DOHH2 (cell line): ENCODE measurements around the gene KRTAP12-4.

Source experiments
- H3F3A ChIP-seq: fragments of 200-600 bp; sonication (generic), shearing (Covaris generic); 2 replicates; pipeline ENCODE4 v1.6.0; 2016; ENCODE audit warnings: antibody characterized with exemption, mild to moderate bottlenecking; ENCODE audit not compliant: control insufficient read depth, insufficient read depth
- H3K27ac ChIP-seq: fragments of 200-600 bp; sonication (generic); 2 replicates; pipeline ENCODE4 v1.5.1; 2014; ENCODE audit warnings: low read depth, mild to moderate bottlenecking, low read length, moderate library complexity
- H3K27me3 ChIP-seq: fragments of 200-600 bp; sonication (generic); 2 replicates; pipeline ENCODE4 v1.6.1; 2014; ENCODE audit warnings: mild to moderate bottlenecking, low read length, mixed read lengths; ENCODE audit not compliant: control insufficient read depth
- H3K36me3 ChIP-seq: fragments of 200-600 bp; sonication (generic); 2 replicates; pipeline ENCODE4 v1.6.1; 2014; ENCODE audit warnings: mild to moderate bottlenecking, low read length, moderate library complexity, mixed read lengths; ENCODE audit not compliant: control insufficient read depth
- H3K4me1 ChIP-seq: fragments of 200-600 bp; sonication (generic); 2 replicates; pipeline ENCODE4 v1.6.1; 2014; ENCODE audit warnings: mild to moderate bottlenecking, low read length, mixed read lengths; ENCODE audit not compliant: control insufficient read depth
- H3K4me2 ChIP-seq: fragments of 200-600 bp; sonication (generic); 2 replicates; pipeline ENCODE4 v1.6.0; 2014; ENCODE audit warnings: mild to moderate bottlenecking, low read length, moderate library complexity
- H3K4me3 ChIP-seq: fragments of 200-600 bp; sonication (generic); 2 replicates; pipeline ENCODE4 v1.5.1; 2014; ENCODE audit warnings: mild to moderate bottlenecking, low read length, mixed read lengths
- H3K79me2 ChIP-seq: fragments of 200-600 bp; sonication (generic); 2 replicates; pipeline ENCODE4 v1.6.1; 2014; ENCODE audit warnings: mild to moderate bottlenecking, low read length, mixed read lengths; ENCODE audit not compliant: control insufficient read depth
- H3K9me2 ChIP-seq: fragments of 200-600 bp; sonication (generic); replicated peaks from 2 replicates; pipeline ENCODE4 v1.6.1; 2014; ENCODE audit warnings: mild to moderate bottlenecking, low read length, mixed read lengths; ENCODE audit not compliant: control insufficient read depth
- H3K9me3 ChIP-seq: fragments of 200-600 bp; sonication (generic); 2 replicates; pipeline ENCODE4 v1.6.1; 2014; ENCODE audit warnings: antibody characterized with exemption, low read length, mixed read lengths; ENCODE audit not compliant: control insufficient read depth, insufficient read depth
- H4K20me1 ChIP-seq: fragments of 200-600 bp; sonication (generic); 2 replicates; pipeline ENCODE4 v1.6.0; 2014; ENCODE audit warnings: low read depth, mild to moderate bottlenecking, antibody characterized with exemption, low read length, moderate library complexity; ENCODE audit not compliant: control insufficient read depth, insufficient read depth
- EZH2phosphoT487 ChIP-seq: fragments of 200-600 bp; sonication (generic); IDR thresholded peaks from 2 replicates; pipeline ENCODE4 v1.6.1; 2017; ENCODE audit warnings: borderline replicate concordance, mild to moderate bottlenecking, antibody characterized with exemption, low read length, moderate library complexity, mixed read lengths
- TF ChIP-seq, protein P1 (sequence below): fragments of 200-600 bp; sonication (generic); IDR thresholded peaks from one replicate; pipeline ENCODE4 v1.5.1; 2014; ENCODE audit warnings: antibody characterized with exemption, mild to moderate bottlenecking, low read depth, low read length; ENCODE audit not compliant: poor library complexity, severe bottlenecking

KRTAP12-4 gene

DNA sequence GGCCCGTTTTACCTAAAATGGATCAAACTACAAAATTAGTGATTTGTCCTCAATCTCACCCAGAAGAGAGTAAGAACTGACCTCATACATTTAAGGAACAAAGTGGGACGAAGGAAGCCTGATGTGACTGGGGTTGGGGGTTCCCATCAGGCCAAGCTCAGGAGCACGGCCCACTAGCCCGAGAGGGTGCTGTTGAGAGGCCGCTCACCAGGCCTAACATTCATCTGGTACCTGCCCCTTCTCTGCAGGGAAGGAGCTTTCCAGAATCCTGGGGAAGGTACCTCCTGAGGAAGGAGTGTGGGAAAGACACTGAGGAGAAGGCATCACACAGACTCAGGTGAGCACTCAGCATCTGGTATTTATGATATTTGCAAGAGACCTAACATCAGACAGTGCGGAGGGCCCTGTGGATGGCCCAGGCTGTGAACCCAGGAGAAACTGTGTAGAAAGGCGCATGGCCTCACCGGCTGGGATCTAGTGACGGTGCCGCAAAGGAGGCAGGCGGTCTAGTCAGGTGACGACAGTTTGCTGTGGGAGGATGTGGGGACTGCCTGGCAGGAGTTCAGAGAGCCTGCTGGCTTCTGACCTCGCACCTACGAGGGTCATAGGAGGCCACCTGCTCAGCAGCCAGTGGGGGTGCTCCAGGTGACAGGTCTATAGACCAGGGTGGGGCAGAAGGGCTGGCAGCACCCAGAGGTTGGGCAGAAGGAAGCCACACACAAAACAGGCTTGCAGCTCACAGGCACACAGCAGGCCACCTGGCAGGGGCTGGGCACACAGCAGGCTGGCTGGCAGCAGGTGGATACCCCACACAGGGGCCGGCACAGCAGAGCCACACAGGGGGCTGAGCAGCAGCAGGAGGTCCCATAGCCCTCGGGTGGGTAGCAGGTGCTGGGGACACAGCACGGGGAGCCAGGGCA lies 543 bp downstream of the KRTAP12-4 start:
- Histone ChIP-seq H3K79me2 (no peaks in the 10 kb centered on the region), H3K4me1 (no peaks in the 10 kb centered on the region), H3F3A (no peaks in the 10 kb centered on the region), H3K27ac (no peak overlapping the region), H3K9me2 (no peaks in the 10 kb centered on the region), H3K27me3 (no peaks in the 10 kb centered on the region), H4K20me1 (no peaks in the 10 kb centered on the region), H3K4me2 (no peak overlapping the region), H3K36me3 (no peaks in the 10 kb centered on the region), H3K9me3 (no peaks in the 10 kb centered on the region), H3K4me3 (no peak overlapping the region)
- TF ChIP-seq EZH2phosphoT487: no peak
- TF ChIP-seq, protein P1, sequence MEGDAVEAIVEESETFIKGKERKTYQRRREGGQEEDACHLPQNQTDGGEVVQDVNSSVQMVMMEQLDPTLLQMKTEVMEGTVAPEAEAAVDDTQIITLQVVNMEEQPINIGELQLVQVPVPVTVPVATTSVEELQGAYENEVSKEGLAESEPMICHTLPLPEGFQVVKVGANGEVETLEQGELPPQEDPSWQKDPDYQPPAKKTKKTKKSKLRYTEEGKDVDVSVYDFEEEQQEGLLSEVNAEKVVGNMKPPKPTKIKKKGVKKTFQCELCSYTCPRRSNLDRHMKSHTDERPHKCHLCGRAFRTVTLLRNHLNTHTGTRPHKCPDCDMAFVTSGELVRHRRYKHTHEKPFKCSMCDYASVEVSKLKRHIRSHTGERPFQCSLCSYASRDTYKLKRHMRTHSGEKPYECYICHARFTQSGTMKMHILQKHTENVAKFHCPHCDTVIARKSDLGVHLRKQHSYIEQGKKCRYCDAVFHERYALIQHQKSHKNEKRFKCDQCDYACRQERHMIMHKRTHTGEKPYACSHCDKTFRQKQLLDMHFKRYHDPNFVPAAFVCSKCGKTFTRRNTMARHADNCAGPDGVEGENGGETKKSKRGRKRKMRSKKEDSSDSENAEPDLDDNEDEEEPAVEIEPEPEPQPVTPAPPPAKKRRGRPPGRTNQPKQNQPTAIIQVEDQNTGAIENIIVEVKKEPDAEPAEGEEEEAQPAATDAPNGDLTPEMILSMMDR: no peak

DNA sequence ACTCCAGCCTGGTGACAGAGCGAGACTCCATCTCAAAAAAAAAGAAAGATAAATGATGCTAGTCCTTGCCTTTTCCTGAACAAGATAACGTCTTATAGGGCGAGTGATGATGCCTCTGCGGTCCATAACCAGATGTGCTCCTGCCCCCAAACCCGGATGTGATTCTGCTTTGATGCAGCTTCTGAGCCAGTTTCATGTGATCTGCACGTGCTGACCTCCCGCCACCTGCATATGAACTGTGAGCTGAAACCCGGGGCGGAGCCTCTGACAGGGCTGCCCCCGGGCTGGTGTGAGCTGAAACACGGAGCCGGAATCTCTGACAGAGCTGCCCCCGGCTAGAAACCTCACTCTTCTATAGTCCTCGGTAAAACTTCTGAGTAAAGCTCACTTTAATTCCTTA lies 1.3 kb downstream of the KRTAP12-4 start:
- no peaks in the 10 kb centered on the region for H3K9me2 ChIP-seq
- H3K4me2 ChIP-seq: no peak overlapping the region
- no peaks in the 10 kb centered on the region for H3F3A ChIP-seq
- no peak overlapping the region for H3K27ac ChIP-seq
- no peak for TF ChIP-seq EZH2phosphoT487
- TF ChIP-seq, protein P1: no peak
- H3K9me3 ChIP-seq: no peaks in the 10 kb centered on the region
- H3K4me1 ChIP-seq: no peaks in the 10 kb centered on the region
- H4K20me1 ChIP-seq: no peaks in the 10 kb centered on the region
- H3K4me3 ChIP-seq: no peak overlapping the region
- H3K27me3 ChIP-seq: no peaks in the 10 kb centered on the region
- H3K36me3 ChIP-seq: no peaks in the 10 kb centered on the region
- no peaks in the 10 kb centered on the region for H3K79me2 ChIP-seq

DNA sequence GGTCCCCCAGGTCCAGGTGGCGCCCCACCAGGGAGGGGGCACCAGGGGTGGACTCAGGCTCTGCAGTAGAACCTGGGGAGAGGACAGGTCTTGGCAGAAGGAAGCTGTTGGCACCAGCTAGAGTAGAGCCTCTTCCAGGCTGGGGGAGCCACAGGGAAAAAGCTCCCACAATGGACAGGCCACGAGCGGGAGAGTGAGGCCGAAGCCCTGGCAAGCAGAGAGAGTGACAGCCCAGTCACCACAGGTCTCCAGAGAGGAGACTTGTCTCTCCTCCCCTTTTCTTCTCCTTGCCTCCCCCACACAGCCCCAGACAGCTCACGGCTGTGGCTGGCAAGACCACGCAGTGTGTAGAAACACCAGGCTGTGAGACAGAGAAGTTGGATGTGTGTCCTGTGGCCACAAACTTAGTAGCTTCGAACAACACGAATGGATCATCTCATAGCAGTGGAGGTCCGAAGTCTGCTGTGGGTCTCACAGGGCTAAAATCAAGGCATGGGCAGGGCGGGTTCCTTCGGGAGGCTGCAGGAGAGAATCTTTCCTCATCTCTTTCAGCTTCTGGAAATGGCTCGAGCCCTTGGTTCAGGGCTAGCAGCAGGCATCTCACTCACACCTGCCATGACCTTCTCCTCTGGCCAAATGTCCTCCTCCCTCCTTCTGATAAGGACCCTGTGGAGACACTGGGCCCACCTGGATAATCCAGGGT lies 3.3 kb downstream of the KRTAP12-4 start:
- H3K36me3 ChIP-seq: no peaks in the 10 kb centered on the region
- no peak overlapping the region for H3K4me3 ChIP-seq
- no peaks in the 10 kb centered on the region for H3K27me3 ChIP-seq
- no peaks in the 10 kb centered on the region for H4K20me1 ChIP-seq
- H3F3A ChIP-seq: no peaks in the 10 kb centered on the region
- H3K9me3 ChIP-seq: no peaks in the 10 kb centered on the region
- H3K4me2 ChIP-seq: no peak overlapping the region
- no peaks in the 10 kb centered on the region for H3K79me2 ChIP-seq
- TF ChIP-seq, protein P1: no peak
- TF ChIP-seq EZH2phosphoT487: no peak
- H3K9me2 ChIP-seq: no peaks in the 10 kb centered on the region
- H3K27ac ChIP-seq: no peak overlapping the region
- no peaks in the 10 kb centered on the region for H3K4me1 ChIP-seq
